PC-3 (cell line): ENCODE data around the gene HSD11B1. TPM values are rescaled to one million over a fixed set of nuclear protein-coding genes. Genes with fewer than 3 reads are reported as not detected.
A peak's percentile ranks its signal among the peaks of the same experiment; 100 is the strongest.

ENCODE experiments used
- ATAC-seq: fragments of 200-7000 bp; cut with Tn5 transposase; 2 replicates; pipeline ENCODE4 v1.9.1; 2020; ENCODE audit warnings: mild to moderate bottlenecking, moderate library complexity
- BruUV-seq: library from RNA; stranded (reverse); fragments of 400-500 nt; replicated peaks from 2 replicates; lab custom pipeline; 2021; lab: Mats Ljungman, UMichigan
- CTCF ChIA-PET: fragments of 300-600 bp; sonication (Branson Sonifier 250); formaldehyde crosslinking; loops from one replicate; lab custom pipeline; 2022; ENCODE audit warnings: antibody characterized with exemption; lab: Charles Lee
- POLR2A ChIA-PET: fragments of 300-600 bp; sonication (Branson Sonifier 250); formaldehyde crosslinking; loops from one replicate; lab custom pipeline; 2022; ENCODE audit warnings: antibody characterized with exemption; ENCODE audit not compliant: unreplicated experiment; lab: Charles Lee
- DNase-seq: peaks from one replicate; pipeline ENCODE4 v3.0.0-alpha.2; 2015
- H2AFZ ChIP-seq: fragments of 300-600 bp; sonication (generic); 2 replicates; pipeline ENCODE4 v1.6.0; 2016; ENCODE audit warnings: antibody characterized with exemption, low read length
- H3F3A ChIP-seq: fragments of 300-600 bp; sonication (generic); one replicate; pipeline ENCODE4 v1.6.0; 2017; ENCODE audit warnings: antibody characterized with exemption, low read length, control low read depth, mild to moderate bottlenecking; ENCODE audit not compliant: unreplicated experiment
- H3K27ac ChIP-seq: fragments of 300-600 bp; sonication (generic); 2 replicates; pipeline ENCODE4 v1.5.1; 2016; ENCODE audit warnings: mild to moderate bottlenecking, low read length
- H3K27me3 ChIP-seq: fragments of 300-600 bp; sonication (generic); 2 replicates; pipeline ENCODE4 v1.6.1; 2016; ENCODE audit warnings: low read length, mixed read lengths
- H3K36me3 ChIP-seq: fragments of 300-600 bp; sonication (generic); 2 replicates; pipeline ENCODE4 v1.6.1; 2016; ENCODE audit warnings: low read depth, mixed run types, low read length, mixed read lengths
- H3K4me1 ChIP-seq: fragments of 300-600 bp; sonication (generic); 2 replicates; pipeline ENCODE4 v1.5.1; 2016; ENCODE audit warnings: low read length; ENCODE audit not compliant: insufficient read depth
- H3K4me2 ChIP-seq: fragments of 300-600 bp; sonication (generic); 2 replicates; pipeline ENCODE4 v1.6.0; 2016; ENCODE audit warnings: low read length
- H3K4me3 ChIP-seq: fragments of 300-600 bp; sonication (generic); 2 replicates; pipeline ENCODE4 v1.5.1; 2016; ENCODE audit warnings: mild to moderate bottlenecking, low read length, mixed read lengths
- H3K79me2 ChIP-seq: fragments of 300-600 bp; sonication (generic); 2 replicates; pipeline ENCODE4 v1.6.1; 2017; ENCODE audit warnings: low read length, mixed read lengths
- H3K9ac ChIP-seq: fragments of 300-600 bp; sonication (generic); 2 replicates; pipeline ENCODE4 v1.6.0; 2016; ENCODE audit warnings: mild to moderate bottlenecking, low read length
- H3K9me2 ChIP-seq: fragments of 300-600 bp; sonication (generic); replicated peaks from 2 replicates; pipeline ENCODE4 v1.6.1; 2016; ENCODE audit warnings: mixed run types, low read length, mixed read lengths
- H3K9me3 ChIP-seq: fragments of 300-600 bp; sonication (generic); 2 replicates; pipeline ENCODE4 v1.6.1; 2016; ENCODE audit warnings: low read length, mixed read lengths
- H4K20me1 ChIP-seq: fragments of 300-600 bp; sonication (generic); 2 replicates; pipeline ENCODE4 v1.6.1; 2016; ENCODE audit warnings: low read length, mixed read lengths
- CTCF ChIP-seq: fragments of 300-600 bp; sonication (generic); conservative IDR thresholded peaks from 2 replicates; pipeline ENCODE4 v1.5.1; 2017; ENCODE audit warnings: antibody characterized with exemption, low read depth, mild to moderate bottlenecking, low read length
- EZH2 ChIP-seq: fragments of 300-600 bp; sonication (generic); IDR thresholded peaks from one replicate; pipeline ENCODE4 v1.6.1; 2017; ENCODE audit warnings: antibody characterized with exemption, mild to moderate bottlenecking, low read length; ENCODE audit not compliant: unreplicated experiment
- EZH2phosphoT487 ChIP-seq: fragments of 300-600 bp; sonication (generic); IDR thresholded peaks from 2 replicates; pipeline ENCODE4 v1.6.1; 2018; ENCODE audit warnings: mild to moderate bottlenecking, antibody characterized with exemption, low read length, borderline replicate concordance
- intact Hi-C: fragments of 100-400 bp; cut with micrococcal nuclease; formaldehyde crosslinking; loops from 2 replicates; pipeline ENCODE4 v1.9.0; 2023
- total RNA-seq: library from RNA; depleted of rRNA; stranded (reverse); fragments of >200 nt; gene quantifications from 2 replicates; pipeline ENCODE4 v1.2.3, GENCODE V29; 2014

The HSD11B1 gene
- total RNA-seq, 1 experiment from 2014 or later, result not detected

GRCh38 chr1:209710093-209710492, 5.4 kb downstream of the HSD11B1 start:
- no peaks in the 10 kb centered on the region for H3K27me3 ChIP-seq
- TF ChIP-seq EZH2phosphoT487 (no peak), EZH2 (no peak), CTCF (no peak)
- no peak for DNase-seq

GRCh38 chr1:209710847-209711246, 6.2 kb downstream of the HSD11B1 start:
- H3K27ac ChIP-seq, result no peak overlapping the region
- CTCF ChIA-PET, result no interaction called here
- H3K4me2 ChIP-seq, result no peak overlapping the region
- no peaks in the 10 kb centered on the region for H3K27me3 ChIP-seq
- no peaks in the 10 kb centered on the region for H3K36me3 ChIP-seq
- H3K9me3 ChIP-seq, result no peaks in the 10 kb centered on the region
- no peaks in the 10 kb centered on the region for H3K9me2 ChIP-seq
- no peaks in the 10 kb centered on the region for H4K20me1 ChIP-seq
- BruUV-seq, result no TSS peak
- TF ChIP-seq EZH2, result no peak
- TF ChIP-seq EZH2phosphoT487, result no peak
- TF ChIP-seq CTCF, result no peak
- H3K9ac ChIP-seq, result no peak overlapping the region
- POLR2A ChIA-PET, result no interaction called here
- peaks cover 21% of the 10 kb centered on the region for H3K4me1 ChIP-seq
- intact Hi-C loops, result no loop called here
- ATAC-seq (no peak), DNase-seq (peak; percentile 43)
- no peaks in the 10 kb centered on the region for H3F3A ChIP-seq
- H2AFZ ChIP-seq, result no peak overlapping the region
- H3K4me3 ChIP-seq, result no peak overlapping the region
- H3K79me2 ChIP-seq, result no peaks in the 10 kb centered on the region

More at GRCh38 chr1:209710093-209710492, 5.4 kb downstream of the HSD11B1 start:
- no peak overlapping the region for H2AFZ ChIP-seq
- no peaks in the 10 kb centered on the region for H3F3A ChIP-seq
- H3K9me2 ChIP-seq, result no peaks in the 10 kb centered on the region
- H3K4me2 ChIP-seq, result no peak overlapping the region
- no peaks in the 10 kb centered on the region for H3K9me3 ChIP-seq
- H3K27ac ChIP-seq, result no peak overlapping the region
- peaks cover 17% of the 10 kb centered on the region for H3K4me1 ChIP-seq
- POLR2A ChIA-PET, result interaction anchor here (0.6 kb wide), 1 partner anchor 231 kb away, joined by 4 read pairs; no protein-coding TSS in a partner anchor
- no peak overlapping the region for H3K4me3 ChIP-seq
- no peaks in the 10 kb centered on the region for H4K20me1 ChIP-seq
- CTCF ChIA-PET, result no interaction called here
- no peak overlapping the region for H3K9ac ChIP-seq
- intact Hi-C loops, result no loop called here
- BruUV-seq, result no TSS peak
- no peak for ATAC-seq
- H3K79me2 ChIP-seq, result no peaks in the 10 kb centered on the region
- no peaks in the 10 kb centered on the region for H3K36me3 ChIP-seq

- Histone ChIP-seq H3K36me3 (no peaks in the 10 kb centered on the region), H3F3A (no peaks in the 10 kb centered on the region), H3K9ac (no peak overlapping the region), H4K20me1 (no peaks in the 10 kb centered on the region), H2AFZ (no peak overlapping the region), H3K9me2 (no peaks in the 10 kb centered on the region), H3K79me2 (no peaks in the 10 kb centered on the region), H3K27ac (no peak overlapping the region), H3K4me1 (peaks cover 10% of the 10 kb centered on the region; the same call in 1 of the 2 replicates), H3K4me2 (no peak overlapping the region), H3K9me3 (no peaks in the 10 kb centered on the region), H3K4me3 (no peak overlapping the region), H3K27me3 (no peaks in the 10 kb centered on the region)
- no peak for TF ChIP-seq EZH2
- TF ChIP-seq EZH2phosphoT487, result no peak
- no peak for TF ChIP-seq CTCF
- ATAC-seq (no peak), DNase-seq (no peak)
- BruUV-seq, result no TSS peak
- intact Hi-C loops, result no loop called here
- ChIA-PET CTCF (no interaction called here), POLR2A (no interaction called here)
Observed at GRCh38 chr1:209714338-209714737, 9.7 kb downstream of the HSD11B1 start.
